HG03354 (cell line): ENCODE results near the gene SLC34A3.
"Not testable (repeated sequence)": the region's sequence is repeated elsewhere in the genome, so short reads cannot be mapped to it uniquely, and the experiment has no call there.

Experiments
- ATAC-seq: cut with Tn5 transposase; IDR thresholded peaks from one replicate; pipeline ENCODE4 v1.9.1; 2021; ENCODE audit warnings: mild to moderate bottlenecking; ENCODE audit not compliant: unreplicated experiment, poor library complexity, severe bottlenecking

Gene SLC34A3

DNA sequence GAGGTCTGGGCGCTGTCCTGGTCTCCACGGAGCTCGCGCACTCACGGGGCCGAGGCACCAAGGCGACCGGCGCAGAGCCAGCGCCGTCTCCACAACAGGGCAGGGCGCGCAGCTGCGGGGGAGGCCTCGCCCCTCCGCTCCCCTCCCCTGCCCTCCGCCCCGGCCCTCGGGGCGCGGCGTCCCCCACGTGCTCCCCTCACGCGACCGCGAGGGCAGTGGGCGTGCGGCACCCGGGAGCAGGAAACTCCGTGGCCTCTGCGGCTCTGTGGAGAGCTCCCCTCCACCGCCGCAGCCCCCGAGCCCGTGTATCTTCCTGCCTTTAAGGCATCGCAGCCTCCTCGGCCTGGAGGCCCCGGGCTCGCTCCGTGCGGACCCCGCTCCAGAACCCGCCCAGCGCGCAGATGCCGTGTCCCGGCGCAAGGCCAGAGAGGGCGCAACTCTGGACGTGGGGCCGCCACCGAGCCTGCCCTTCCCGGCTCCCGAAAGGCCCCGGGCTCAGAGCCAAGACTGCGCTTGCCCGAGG lies 9.7 kb downstream of the SLC34A3 start:
- ATAC-seq: peak; percentile 33

DNA sequence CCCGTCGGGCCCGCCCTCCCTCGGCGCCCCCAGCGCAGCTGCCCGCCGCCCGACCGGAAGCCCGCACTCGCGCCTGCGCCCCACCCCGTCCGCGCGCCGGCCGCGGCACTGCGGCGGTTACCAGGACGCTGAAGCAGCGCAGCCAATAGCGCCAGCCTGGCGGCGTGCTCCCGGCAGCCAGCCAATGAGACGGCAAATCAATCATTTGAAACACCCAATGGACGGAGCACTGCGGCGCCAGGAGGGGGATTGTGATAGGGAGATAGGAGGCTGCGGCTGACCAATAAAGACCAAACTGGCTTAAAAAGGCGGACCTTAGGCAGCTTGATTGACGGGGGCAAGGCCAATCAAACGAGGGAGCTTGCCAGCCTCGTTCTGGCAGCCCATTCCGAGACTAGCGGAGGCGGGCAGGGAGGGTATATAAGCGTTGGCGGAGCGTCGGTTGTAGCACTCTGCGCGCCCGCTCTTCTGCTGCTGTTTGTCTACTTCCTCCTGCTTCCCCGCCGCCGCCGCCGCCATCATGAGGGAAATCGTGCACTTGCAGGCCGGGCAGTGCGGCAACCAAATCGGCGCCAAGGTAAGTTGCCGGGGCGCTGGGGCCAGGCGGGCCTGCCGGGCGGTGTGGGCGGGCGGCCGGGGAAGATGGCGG lies 10.3 kb downstream of the SLC34A3 start, which contains the start of gene TUBB4B:
Gene TUBB4B, plus strand, starts transcription at position 447 of the 649 bp plus-strand sequence. Its CDS starts 74 bp downstream, at position 521.
- peak; percentile 77 for ATAC-seq

DNA sequence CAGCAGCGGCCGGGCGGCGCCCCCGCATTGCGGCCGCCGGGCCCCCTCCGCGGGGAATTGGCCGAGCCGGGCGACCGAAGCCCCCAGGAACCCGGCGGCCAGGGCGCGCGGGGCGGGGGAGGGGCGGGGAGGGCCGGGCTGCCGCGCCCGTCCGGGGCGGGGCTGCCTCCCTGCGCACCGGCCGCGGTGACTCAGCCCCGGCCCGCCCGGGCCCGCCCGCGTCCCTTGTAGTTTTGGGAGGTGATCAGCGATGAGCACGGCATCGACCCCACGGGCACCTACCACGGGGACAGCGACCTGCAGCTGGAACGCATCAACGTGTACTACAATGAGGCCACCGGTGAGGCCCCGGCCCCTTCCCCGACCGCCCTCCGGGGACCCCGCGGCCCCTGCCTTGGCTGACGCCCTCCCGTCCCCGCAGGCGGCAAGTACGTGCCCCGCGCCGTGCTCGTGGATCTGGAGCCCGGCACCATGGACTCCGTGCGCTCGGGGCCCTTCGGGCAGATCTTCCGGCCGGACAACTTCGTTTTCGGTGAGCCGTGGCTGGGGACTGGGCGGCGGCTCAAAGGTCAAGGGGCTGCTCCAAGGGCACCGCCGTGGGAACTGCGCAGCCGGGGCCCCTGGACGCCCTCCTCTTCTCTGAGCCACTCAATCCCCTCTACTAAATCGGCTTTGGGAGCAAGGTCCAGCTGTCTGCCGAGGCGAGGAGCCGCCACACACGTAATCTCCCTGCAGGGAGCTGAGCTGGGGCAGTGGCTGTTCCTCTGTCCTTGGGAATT lies 11.0 kb downstream of the SLC34A3 start:
- ATAC-seq: peak; percentile 1

DNA sequence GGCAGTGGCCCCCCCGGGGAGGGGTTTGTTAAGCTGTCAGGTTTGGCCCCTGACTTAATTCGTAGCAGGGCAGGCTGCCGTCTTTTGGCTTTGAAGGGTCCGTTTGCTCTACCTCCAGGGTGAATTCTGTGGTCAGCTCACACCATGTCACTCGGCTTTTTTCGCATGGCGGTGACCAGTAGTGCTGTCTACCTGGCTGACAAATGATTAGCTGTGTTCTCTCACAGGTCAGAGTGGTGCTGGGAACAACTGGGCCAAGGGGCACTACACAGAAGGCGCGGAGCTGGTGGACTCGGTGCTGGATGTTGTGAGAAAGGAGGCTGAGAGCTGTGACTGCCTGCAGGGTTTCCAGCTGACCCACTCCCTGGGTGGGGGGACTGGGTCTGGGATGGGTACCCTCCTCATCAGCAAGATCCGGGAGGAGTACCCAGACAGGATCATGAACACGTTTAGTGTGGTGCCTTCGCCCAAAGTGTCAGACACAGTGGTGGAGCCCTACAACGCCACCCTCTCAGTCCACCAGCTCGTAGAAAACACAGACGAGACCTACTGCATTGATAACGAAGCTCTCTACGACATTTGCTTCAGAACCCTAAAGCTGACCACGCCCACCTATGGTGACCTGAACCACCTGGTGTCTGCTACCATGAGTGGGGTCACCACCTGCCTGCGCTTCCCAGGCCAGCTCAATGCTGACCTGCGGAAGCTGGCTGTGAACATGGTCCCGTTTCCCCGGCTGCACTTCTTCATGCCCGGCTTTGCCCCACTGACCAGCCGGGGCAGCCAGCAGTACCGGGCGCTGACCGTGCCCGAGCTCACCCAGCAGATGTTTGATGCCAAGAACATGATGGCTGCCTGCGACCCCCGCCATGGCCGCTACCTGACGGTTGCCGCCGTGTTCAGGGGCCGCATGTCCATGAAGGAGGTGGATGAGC lies 11.8 kb downstream of the SLC34A3 start:
- no peak for ATAC-seq

DNA sequence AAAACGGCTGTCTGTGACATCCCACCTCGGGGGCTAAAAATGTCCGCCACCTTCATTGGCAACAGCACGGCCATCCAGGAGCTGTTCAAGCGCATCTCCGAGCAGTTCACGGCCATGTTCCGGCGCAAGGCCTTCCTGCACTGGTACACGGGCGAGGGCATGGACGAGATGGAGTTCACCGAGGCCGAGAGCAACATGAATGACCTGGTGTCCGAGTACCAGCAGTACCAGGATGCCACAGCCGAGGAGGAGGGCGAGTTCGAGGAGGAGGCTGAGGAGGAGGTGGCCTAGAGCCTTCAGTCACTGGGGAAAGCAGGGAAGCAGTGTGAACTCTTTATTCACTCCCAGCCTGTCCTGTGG lies 12.5 kb downstream of the SLC34A3 start:
- ATAC-seq: not testable (repeated sequence)

DNA sequence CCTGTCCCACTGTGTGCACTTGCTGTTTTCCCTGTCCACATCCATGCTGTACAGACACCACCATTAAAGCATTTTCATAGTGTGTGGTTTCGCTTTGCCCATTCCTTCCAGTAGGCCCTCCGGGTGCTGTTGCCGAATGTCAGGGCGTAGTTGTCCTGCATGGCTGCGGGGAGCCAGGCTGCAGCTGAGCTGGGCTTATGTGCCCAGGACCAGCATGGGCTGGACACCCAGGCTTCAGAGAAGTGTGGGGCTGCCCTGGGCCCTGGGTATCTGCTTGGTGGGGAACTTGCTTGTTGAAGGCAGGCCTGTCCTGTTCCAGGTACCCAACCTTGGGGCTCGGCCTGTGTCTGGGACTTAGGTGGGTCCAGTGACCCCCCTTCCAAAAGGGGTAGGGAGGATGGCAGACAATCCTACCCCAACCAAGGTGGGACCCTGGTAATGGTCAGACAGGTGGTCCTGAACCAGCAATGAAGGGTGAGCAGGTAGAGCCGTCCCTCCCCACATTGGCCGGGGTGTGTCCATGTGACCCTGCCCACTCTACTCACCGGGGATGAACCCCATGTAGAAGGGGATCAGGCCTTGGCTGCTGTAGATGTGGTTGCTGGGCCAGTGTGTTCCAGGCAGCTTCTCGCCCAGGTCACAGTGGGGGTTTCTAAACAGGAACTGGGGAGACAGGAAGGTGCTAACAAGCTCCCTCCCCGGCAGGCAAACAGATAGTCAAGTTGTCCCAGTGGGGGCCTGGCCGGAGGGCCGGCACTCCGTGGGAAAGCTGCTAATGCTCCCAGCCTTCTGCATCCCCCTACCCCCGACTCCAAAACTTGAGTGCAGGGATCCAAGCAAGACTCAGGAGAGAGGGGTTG lies 13.2 kb downstream of the SLC34A3 start:
- no peak for ATAC-seq

DNA sequence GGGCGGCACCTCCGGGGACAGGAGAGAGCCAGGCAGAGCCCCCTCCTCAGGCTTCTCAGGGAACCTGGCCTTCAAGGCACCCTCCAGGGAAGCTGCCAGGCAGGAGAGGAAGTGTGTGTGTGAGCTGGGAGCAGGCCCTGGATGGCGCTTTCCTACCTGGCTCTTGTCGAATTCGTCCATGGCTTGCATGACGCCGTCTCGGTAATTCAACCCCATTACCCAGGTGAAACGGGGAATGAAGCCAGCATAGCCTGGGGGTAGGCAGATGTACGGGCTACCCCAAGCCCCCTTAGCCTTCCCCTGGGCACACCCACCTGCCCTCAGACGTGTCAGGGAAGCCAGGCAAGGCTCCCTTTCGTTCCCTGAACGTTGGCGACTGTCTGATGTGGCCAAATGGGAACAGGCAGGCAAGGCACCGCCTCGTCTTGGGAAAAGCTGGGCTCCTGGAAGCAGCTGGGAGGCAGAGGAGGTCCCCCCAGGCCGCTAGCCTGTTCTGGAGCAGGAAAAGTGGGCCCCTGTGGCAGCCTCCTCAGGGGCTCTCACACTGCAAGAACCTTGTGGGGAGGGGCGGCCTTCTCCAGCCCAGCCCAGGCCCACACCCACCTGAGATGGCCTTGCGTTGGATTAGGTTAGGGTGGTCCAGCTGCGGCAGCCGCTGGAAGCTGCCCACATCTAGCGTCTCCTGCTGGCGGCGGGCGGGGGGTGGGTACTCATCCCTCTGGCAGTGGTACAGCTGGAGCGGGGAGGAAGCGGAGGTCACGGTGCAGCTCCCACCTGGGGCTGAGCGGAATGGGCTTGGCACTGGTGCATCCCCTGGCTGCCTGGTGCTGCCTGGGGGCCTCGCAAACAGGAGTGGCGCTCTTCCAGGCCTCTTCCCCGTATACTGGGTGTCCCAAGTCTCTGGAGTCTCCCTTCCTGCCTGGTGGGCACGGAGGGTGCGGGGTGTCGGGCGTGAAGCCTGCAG lies 14.1 kb downstream of the SLC34A3 start:
- ATAC-seq: no peak

DNA sequence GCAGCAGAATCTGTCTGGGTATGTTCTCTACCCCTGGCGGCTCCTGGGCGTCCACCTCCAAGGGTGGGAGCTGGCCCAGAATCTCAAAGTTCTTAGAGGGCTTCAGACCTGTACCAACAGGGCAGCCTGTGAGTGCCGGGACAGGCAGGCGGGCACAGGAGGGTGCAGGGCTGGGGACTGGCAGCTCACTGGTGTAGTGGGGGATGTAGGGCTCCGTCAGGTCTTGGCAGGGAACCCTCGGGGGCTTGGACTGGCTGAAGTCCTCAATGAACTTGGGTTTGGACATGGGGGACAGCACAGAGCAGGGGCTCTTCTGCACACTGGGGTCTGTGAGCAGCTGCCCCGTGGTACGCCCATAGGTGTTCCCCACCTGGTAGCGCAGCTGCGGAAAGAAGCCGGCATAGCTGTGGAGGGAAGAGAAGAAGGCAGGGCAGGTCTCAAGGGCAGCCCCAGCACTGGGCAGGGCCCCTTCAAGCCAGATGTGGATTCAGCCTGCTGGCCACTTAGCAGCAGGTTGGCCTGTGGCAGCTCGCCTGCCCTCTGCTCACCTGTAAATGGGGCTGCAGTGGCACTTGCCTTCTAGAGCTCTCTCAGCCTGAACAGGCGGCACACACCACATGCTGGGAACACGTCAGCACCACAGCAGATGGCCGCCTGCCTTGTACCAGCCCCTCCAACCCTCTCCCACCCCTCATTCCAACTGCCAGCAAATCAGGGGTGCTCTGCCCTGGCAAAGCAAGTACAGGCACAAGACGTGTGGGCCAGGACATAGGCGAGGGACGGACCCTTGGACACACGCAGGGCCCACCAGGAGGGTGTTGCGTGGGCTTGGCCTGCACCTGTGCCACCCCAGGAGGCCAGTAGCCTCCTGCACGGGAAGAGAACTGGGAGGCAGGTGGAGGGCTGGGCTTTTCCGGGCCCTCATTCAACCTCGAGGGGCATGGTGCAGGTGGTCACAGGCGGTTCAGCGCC lies 15.0 kb downstream of the SLC34A3 start:
- no peak for ATAC-seq

DNA sequence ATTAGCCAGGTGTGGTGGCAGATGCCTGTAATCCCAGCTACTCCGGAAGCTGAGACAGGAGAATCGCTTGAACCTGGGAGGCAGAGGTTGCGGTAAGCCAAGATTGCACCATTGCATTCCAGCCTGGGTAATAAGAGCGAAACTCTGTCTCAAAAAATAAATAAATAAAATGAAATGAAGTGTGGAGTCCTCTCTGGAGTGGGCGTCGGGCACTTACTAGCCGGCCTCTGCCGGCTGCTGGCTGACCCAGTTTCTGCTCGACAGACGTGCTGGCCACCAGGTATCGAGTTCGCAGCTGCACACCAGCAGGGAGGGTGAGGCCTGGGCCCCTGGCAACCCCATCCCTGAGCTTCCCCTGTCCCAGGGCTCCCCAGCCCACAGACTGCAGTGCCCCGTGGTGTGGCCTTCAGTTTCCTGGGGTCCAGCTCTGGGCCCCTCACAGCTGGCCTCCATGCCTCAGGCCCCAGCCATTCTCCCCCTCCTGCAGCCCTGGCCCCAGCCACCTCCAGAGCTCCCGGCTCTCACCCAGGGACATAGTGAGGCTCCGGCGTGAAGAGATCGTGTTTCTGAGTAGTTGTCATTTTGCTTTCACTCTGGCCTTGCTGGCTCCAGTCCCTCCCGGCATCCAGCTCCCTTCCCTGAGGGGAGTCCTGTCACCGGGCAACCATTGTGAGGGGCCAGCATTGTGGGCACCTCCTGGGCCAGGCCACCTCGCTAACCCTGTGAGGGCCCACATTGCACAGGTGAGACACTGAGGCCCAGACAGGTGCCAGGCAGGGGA lies 16.6 kb downstream of the SLC34A3 start:
- ATAC-seq: no peak

DNA sequence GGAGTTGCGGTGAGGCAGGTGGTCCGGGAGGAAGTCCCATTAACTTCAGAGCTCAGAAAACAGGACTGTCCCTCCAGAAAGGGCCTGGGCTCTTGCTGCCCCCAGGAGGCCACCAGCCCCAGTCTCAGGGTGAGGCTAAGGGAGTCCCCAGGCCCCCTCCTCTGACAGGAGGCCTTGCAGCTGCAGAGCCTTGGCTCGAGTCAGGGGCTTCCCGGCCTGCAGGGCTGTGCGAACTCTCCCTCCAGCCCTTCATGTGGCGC lies 17.1 kb downstream of the SLC34A3 start:
- no peak for ATAC-seq

DNA sequence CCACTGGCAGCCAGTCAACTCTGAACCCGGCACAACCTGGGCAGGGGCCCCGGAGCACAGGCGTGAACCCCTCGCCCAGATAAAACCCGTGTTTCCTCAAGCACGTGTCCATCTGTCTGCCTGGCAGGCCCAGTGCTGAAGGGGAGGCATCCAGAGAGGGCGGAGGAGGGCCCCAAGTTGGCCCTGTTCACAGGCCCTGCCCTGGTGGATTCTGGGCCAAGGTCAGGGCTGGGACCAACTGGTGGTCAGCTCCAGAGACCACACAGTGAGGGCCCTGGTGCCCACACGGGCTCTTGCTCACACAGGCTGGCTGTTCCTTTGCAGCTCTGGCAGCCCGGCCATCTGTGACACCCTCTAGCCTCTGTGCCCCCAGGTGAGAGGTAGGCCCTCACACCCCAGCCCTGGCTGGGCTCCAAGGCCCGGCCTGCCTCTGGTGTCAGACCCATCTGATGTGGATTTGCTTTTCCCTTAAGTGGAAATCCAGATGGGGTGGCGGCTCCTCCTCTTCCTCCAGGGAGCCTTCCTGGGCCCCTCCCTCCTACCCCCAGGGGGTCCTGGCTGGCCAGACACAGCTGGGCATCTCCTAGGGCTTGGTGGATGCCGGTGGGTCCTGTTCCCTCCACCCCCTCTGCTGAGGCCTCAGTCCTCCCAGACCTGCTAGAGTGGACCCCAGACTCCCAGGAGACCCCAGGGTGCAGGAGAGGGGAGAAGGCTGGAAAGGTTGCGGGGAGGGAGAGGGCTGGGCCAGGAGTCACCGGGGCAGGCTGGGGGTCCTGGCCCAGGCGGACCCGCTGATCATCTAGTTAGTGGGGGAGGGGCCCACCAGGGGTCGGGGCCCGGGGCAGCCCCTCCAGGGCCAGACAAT lies 19.9 kb downstream of the SLC34A3 start:
- ATAC-seq: no peak

DNA sequence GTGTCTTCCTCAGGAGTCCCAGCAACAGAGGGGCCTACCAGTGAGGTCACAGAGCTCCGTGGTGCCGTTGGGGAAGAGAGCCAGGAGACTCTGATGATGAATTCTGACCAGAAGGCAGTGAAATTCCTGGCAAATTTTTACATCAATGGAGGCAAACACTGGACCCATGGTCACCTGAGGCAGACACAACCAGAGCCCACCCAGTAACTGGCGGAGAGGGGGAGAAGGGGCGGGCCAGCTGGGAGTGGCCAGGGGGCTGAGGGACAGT lies 20.4 kb downstream of the SLC34A3 start, which contains the start of gene STPG3:
Gene STPG3, plus strand, starts transcription at position 93 of the 268 bp plus-strand sequence. Its CDS starts 1 bp downstream, at position 94.
- ATAC-seq: no peak

DNA sequence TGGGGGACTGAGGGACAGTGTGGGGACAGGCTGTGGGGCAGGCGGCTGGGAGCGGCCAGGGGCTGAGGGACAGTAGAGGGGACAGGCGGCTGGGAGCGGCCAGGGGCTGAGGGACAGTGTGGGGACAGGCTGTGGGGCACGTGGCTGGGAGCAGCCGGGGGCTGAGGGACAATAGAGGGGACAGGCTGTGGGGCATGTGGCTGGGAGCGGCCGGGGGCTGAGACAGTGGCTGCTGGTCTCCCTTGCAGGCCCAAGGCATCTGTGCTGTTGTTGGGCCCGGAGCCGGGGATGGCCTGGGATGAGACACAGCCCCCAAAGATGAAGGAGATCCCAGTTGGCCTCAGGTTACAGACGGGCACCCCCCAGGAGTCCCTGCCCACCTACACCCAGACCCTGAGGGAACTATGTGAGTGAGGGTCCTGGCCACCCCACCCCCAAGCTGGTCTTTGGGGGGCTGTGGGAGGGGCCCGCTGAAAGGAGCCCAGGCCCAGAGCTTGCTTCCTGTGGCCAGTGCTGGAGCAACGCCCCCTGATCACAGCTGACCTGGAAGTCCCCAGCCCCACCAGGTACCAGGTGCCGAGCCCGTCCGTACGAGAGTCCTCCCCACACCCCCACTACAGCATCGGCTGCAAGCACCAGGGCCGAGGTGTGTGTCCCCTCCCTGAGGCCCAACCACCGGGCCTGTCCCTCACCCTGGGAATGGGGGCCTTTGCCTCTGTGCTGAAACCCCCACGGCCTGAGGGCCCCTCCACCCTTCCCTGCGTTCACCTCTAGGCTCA lies 21.0 kb downstream of the SLC34A3 start:
- ATAC-seq: no peak

DNA sequence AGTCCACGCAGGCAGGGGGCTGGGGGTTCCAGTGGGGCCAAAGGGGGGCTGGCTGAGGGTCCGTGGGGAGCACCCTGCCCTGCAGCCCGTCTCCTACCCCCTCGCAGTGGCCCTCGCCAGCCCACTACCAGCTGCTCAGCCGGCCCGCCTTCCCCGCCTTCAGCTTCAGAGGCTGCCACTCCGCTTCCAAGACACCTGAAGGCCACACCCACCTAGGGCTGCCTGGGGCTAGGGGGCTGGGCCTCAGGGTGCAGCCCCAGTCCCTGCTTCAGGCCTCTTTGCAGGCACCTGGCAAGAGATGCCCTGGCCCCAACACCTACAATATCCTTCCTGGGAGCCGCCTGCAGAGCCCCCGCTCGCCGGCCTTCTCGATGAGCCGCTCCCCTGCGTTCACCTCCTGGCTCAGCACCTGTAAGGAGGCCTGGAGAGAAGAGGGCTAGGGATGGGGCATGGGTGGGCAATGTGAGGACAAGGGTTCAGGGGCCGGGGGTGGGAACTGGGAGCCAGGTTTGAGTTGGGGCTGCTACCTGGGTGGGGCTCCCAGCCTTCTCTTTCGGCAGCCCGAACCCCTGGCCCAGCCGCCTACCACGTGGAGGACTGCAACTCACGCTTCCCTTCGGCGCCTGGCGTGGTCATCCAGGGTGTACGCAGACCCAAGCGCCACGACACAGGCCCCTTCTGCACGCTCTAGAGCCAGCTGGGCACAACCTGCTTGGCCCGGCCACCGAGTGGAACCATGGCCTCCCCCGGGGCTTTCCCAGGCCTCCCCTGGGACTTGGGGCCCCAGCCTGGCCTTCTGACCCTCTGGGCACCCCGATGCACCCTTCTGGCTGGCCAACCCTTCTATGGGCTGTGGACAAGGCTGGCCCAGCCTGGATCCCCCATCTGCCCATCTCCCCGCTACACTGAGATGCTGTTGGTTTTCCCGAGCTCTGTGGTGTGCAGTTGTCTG lies 22.1 kb downstream of the SLC34A3 start:
- ATAC-seq: no peak
